WI38 (cell line): ENCODE measurements around the gene TEX30.
A peak's percentile ranks its signal among the peaks of the same experiment; 100 is the strongest.

Experiments
- H3K4me3 ChIP-seq: 2 replicates; pipeline ENCODE4 v1.5.1; 2011; ENCODE audit warnings: low read depth, mild to moderate bottlenecking, control low read depth, low read length
- CTCF ChIP-seq: IDR thresholded peaks from 2 replicates; pipeline ENCODE4 v1.5.1; 2012; ENCODE audit warnings: low read depth, mild to moderate bottlenecking, control low read depth, low read length

The TEX30 gene

GRCh38 chr13:102812611-102813287 is 39.2 kb upstream of the TEX30 start:
- H3K4me3 ChIP-seq = no peak overlapping the region
- TF ChIP-seq CTCF = no peak

GRCh38 chr13:102807699-102808098 is 34.1 kb upstream of the TEX30 start:
- H3K4me3 ChIP-seq = no peak overlapping the region
- no peak for TF ChIP-seq CTCF

- no peak for TF ChIP-seq CTCF
- no peak overlapping the region for H3K4me3 ChIP-seq
These were observed 32.1 kb upstream of the TEX30 start for GRCh38 chr13:102805680-102806079.

GRCh38 chr13:102800145-102801041 is 26.8 kb upstream of the TEX30 start:
- peak; percentile 82 for TF ChIP-seq CTCF
- peak overlapping the region; percentile 87 for H3K4me3 ChIP-seq

GRCh38 chr13:102799426-102800144 is 26.0 kb upstream of the TEX30 start:
- no peak for TF ChIP-seq CTCF
- H3K4me3 ChIP-seq = peak overlapping the region; percentile 87

- no peak for TF ChIP-seq CTCF
- H3K4me3 ChIP-seq = peak within 1 kb of the TSS; percentile 87
These were observed 25.2 kb upstream of the TEX30 start, which contains the start of the genes BIVM and POGLUT2 for GRCh38 chr13:102798581-102799425. TSS of gene BIVM (plus strand) at chr13:102799119. CDS start at chr13:102807268, 8,149 bp downstream. TSS of gene POGLUT2 (minus strand) at chr13:102798976. CDS start at chr13:102798670, 306 bp downstream.
